Measurements from ENCODE around the gene BMP6.

DNA sequence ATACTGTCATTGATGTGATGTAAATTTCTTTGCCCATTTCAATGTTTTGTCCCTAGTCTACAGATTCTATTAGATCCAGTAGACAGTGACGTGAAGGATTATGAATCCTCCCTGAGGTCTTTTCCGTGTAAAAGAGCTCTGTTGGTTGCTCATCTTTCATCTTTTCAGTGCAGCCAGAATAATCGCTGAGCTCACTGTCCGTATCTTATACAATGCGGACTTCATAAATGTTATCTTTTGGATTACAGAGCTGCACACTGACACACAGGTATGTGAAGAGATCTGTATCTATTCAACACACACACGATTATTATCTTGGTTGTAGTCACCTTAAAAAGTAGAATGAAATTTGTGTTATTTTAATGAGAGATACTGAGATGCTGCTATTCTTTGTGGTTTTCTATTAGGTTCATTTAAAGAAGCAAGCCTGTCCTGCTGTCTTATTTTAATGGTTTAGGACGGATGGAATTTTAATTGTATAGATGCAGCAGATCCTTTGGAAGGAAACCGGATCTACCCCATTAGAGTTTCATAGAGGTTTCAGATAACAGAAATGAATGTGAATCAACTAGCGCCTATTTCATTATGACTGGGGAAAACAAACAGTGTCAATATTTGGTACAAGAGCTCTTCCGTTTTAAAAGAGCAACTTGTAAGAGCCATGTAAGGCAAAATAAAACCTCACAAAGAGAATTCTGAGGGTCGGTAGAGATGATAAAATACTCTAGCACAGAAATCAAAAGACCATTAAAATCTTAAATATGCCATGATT is 79.4 kb downstream of the BMP6 start:
- TF ChIP-seq EP300 (IDR thresholded peaks at IDR 0.05), result no peak
- TF ChIP-seq, protein P1, sequence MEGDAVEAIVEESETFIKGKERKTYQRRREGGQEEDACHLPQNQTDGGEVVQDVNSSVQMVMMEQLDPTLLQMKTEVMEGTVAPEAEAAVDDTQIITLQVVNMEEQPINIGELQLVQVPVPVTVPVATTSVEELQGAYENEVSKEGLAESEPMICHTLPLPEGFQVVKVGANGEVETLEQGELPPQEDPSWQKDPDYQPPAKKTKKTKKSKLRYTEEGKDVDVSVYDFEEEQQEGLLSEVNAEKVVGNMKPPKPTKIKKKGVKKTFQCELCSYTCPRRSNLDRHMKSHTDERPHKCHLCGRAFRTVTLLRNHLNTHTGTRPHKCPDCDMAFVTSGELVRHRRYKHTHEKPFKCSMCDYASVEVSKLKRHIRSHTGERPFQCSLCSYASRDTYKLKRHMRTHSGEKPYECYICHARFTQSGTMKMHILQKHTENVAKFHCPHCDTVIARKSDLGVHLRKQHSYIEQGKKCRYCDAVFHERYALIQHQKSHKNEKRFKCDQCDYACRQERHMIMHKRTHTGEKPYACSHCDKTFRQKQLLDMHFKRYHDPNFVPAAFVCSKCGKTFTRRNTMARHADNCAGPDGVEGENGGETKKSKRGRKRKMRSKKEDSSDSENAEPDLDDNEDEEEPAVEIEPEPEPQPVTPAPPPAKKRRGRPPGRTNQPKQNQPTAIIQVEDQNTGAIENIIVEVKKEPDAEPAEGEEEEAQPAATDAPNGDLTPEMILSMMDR (IDR thresholded peaks at IDR 0.05), result no peak
